ENCODE results near the gene ARL15.
A peak's percentile ranks its signal among the peaks of the same experiment; 100 is the strongest.
"Not testable (repeated sequence)": the region's sequence is repeated elsewhere in the genome, so short reads cannot be mapped to it uniquely, and the experiment has no call there.

ARL15 gene

DNA sequence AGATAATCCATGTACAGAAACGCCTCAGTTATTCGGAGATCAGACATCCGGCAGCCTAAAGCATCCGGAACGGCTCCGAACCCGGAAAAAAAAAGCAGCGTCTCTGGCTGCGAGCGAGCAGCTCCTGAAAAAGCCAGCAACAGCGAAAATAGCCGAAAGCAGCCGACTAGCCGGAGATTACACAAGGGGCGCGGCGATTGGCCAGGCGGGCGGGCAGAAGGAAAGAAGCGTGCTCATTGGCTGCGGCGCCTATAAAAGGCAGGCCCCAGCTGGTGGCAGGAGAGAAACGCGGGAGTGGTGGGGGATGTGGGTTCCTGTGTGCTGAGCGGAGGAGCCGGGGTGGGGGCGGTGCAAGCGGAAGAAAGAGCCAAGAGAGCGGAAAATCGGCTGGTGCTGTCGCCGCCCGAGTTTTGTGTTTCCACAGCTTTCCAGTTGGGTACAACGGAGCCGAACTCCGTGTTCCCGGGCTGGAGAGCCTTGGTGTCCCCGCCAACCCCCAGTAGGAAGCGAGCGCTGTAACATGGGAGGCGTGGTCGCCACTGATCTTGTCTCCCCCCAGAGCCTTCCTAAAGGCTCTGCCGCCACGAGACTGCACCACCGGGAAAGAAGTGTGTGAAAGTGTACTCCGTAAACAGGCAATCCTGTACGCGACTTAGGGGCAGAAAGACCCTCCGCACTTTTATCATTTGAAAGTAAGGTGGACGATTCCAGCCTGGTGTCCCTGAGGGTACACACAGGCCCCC, at the start of gene ARL15:
Gene ARL15, minus strand, starts transcription at position 141 of the 743 bp plus-strand sequence.
- DNase-seq = peak; percentile 97

DNA sequence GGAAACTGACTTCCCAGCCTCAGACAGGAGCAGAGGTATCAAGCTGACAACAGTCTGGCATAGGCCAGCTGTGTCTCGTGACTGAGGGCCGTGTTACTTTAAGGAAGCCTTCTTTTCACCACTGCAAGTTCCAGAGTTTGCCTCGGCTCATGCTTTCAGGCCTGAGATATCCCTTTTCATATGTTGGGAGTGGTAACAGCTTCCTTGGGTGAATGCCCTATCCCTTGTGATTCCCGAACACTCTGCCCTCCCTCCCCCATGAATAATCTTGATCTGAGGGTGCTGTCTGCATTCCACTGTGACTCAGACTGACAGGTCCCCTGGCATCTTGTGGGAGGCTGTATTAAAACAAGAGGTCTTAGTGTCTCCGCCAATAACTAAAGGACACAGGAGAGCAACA, 49.7 kb upstream of the ARL15 start:
- DNase-seq = no peak

DNA sequence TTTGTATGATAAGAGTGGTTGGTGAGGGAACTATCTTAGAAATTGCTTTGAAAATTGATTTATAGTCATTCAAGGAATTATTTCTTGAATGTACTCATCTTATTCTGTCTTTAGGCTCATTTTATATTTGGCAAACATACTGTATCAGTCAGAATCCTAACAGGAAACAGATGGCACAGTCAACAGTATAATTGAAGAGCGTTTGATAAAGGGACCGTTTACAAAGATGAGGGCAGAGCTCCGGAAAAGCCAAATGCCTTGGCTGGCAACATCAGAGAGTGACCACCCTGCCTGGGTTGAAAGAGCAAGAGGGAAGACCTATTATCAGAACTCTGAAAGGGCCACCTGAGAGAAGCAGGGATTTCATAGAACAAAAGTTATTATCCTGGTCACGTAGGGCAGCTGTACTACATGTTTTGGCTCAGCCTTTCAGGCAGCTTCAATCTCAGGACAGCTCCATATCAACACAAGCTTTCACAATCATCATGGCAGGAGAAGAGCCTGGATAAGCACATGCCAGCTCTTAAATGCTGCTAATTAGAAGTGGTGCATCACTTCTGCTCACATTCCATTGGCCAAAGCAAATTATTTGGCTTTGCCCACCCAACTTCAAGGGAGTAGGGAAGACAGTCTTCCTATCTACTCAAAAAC, 47.2 kb upstream of the ARL15 start:
- DNase-seq = no peak

DNA sequence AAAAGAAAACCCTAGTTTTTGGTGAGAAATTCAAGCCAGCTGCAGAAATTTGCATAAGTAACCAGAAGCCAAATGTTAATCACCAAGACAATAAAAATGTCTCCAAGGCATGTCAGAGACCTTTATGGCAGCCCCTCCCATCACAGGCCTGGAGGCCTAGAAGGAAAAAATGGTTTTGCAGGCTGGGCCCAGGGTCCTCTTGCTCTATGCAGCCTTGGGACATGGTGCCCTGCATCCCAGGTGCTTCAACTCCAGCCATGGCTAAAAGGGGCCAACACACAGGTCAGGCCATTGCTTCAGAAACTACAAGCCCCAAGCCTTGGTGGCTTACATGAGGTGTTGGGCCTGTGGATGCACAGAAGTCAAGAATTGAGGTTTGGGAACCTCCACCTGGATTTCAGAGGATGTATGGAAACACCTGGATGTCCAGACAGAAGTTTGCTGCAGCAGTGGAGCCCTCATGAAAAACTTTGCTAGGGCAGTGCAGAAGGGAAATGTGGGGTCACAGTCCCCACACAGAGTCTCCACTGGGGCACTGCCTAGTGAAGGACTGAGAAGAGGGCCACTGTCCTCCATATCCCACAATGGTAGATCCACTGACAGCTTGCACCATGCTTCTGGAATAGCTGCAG, 43.7 kb upstream of the ARL15 start:
- DNase-seq = not testable (repeated sequence)

DNA sequence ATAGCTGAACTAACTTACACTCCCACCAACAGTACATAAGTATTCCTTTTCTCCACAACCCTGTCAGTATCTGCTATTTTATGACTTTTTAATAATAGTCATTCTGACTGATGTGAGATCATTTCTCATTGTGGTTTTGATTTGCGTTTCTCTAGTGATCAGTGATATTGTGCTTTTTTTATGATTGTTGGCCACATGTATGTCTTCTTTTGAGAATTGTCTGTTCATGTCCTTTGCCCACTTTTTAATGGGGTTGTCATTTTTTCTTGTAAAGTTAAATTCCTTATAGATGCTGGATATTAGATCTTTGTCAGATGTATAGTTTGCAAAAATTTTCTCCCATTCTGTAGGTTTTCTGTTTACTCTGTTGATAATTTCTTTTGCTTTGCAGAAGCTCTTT, 42.2 kb upstream of the ARL15 start:
- DNase-seq = not testable (repeated sequence)

DNA sequence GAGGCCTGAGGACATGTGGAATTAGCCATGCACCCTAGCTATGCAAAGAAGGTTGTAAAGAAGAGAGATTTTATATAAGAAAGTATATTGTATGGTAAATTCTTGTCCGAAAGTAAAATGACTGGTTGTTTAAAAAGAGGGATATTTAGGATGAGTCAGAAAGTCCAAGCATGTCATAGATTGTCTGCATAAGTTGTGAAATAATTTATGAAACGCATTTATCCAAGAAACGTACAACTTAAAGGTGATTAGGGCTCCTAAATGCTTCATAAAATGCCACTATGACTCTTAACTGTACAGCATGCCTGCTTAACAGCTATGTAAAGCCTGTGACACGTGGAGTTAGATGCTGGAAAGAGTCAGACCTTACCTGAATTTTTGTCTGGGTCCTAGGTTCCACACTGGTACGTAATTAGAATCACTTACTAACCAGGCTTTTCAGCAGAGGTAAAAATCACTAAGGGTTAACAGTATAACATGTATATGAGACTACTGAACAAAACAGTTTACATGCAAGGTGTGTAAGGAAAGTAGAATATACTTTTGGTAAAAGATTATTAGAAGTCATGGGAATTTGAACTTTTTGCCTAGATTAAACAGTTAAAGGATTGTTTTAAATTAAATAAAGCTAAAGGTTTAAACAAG, 37.0 kb upstream of the ARL15 start:
- no peak for DNase-seq

DNA sequence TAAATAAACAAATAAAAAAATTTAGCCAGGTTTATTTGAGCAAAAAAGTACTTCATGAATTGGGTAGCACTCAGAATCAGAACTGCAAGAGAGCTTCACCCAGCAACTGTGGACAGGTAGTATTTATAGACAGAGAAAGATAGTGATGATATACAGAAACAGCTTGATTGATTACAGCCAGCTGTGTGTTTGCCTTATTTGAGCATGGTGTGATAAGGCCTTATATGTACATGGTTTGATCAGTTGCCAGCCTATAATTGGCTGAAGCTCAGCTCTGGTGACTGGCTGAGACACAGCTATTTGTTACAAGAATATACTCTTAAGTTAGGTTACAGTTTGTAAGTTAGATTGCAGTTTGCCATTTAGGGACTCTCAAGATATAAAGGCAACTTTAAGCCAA, 34.3 kb upstream of the ARL15 start:
- no peak for DNase-seq

DNA sequence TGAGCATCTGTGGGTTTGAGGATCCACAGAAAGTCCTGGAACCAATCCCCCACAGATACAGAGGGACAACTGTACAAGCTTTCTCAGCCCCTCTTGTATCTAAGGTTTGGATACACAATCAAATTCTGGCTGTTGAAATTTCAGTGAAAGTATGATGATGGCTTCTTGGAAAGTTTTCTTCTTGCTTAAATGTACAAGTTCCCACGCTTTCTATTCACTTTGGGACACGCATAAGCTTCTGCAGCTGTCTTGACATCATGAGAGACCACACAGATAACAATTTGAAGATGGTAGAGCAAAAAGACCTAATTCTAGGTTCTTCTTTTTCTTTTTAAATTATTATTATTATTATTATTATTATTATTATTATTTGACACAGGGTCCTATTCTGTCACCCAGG, 31.6 kb upstream of the ARL15 start:
- no peak for DNase-seq

DNA sequence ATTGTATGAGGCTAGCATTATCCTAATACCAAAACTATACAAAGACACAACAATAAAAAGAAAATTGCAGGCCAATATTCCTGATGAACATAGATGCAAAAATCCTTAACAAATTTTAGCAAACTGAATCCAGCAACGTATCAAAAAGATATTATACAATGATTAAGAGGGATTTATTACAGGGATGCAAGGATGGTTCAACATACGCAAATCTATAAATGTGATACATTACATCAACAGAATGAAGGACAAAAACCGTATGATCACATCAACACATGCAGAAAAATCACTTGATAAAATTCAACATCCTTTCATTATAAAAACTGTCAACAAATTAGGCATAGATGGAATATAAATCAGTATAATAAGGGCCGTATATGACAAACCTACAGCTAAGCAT, 27.1 kb upstream of the ARL15 start:
- no peak for DNase-seq

DNA sequence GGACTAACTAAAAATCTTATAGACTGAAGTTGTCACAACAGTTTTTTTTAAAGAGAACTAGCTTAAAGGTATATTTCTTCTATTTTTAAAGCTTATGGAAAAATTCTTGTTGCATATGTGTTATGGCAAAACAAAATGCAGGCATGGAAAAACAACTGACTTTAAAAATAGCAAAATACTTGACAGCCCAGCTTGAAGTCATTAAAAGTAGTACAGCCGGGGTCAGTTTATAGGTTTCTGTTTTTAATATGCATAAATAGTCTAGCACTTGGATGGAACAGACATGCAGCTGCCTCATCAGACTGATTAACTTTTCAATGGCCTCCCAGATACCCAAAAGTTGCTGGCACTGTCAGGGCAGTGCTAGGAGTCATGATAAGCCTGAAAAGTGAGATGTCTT, 22.3 kb upstream of the ARL15 start:
- DNase-seq = no peak

DNA sequence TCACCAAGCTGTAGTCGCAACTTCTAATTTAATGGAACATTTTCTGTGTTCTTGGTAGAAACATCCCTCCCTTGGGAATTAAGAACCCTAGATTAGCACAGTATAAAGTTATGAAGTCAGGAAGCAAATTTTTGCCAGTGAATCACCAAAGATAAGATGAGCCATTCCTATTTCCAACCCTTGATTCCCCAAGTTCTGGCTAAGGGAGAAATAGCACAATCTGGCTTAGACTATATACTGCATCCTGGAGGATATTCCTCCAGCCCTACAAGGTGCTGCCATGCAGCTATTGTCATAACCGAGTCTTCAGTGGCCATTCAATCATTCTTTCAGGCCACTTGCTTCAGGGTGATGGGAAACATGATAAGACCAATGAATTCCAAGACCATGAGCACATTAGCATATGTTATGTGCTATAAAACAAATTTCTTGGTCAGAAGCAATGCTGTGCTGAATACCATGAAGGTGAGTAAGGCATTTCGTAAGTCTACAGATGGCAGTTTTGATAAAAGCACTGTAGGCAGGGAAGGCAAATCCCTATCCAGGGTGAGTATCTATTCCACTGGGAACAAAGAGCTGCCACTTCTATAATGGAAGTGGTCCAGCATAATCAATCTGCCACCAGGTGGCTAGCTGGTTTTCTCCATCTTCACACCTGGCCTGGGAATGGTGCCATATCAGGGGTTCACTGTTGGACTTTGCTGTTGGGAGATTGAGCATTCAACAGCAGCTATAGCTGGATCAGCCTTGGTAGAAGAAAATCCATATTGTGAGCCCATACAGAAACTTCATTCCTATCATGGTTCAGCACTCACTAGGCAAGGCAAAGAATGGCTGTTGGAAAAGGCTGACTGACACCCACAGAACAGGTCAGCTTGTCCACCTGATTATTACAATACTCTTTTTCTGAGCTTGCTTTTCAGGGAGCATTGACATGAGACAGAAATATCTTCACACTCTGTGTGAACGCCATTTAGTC, 19.6 kb upstream of the ARL15 start:
- DNase-seq = no peak

DNA sequence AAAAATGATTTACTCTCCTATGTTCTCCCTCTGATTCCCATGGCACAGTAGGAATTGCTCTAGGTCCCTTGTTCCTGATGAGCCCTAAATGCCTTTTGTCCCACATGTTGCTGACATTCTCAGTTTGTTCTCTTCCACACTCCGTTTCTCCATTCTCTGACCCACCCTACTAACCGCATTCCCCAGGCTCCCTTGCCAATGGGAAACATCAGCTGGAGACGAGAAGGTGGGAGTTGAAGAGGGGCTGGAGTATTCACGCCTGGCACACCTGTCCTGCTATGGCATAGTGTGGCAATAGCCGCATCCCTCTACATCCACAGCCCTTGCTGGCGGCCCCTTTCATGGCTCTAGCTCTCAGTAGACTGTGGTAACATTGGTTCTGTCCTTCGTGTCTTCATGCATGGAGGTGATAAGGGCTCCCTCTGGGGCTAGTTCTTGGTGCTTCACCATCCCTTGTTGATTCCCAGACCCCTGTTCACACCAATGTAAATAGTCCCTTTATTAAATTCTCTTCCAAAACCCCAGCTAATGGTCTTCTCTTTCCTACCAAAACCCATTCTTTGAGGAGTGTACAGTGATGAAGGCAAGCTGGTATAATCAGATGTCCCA, 16.4 kb upstream of the ARL15 start:
- DNase-seq = no peak

DNA sequence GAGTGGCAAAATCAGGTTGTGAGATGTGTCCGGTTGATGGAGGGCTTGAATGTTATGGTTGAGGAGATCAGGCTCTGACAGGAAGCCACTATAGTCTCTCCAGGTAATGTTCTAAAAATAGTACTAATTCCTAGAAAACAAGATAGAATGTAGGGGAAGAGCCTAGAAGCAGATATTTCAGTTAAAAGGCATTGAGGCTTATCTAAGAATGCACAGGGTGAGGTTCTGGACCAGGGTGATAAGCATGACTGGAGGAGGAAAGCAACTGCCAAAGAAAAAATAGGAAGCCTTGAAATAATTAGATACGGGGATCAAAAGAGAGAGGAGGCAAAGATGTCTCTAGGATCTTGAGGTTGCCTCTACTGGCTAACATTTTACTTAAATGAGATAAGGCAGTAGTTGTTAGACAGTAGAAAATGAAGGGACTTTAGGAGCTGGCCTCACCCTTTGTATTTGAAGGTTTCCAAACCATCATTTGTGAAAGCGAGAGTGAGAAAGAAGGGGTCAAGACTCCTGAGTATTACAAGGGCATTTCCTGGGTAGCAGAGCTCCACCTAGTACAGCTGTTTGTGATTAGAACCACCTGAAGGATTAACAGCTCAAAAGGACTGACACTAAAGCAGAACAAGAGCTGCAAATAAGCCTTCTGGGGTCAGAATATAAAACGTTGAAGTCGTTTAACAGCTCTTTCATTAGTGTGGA, 15.4 kb upstream of the ARL15 start:
- DNase-seq = peak; percentile 2

DNA sequence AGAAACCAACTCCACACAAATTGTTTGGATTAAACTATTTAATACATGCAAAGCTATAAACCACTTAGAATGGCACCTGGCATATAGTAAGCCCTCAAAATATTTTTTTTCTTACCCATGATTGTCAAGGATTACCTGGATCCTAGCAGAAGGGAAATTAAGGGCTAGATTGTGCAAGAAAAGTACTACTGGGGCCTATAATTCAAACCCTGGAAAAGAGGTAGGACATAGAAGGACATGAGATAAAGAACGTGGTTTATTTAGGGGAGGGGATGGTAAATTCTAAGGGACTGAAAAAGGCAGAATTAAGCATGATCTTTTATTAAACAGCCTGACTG, 14.9 kb upstream of the ARL15 start:
- DNase-seq = no peak

DNA sequence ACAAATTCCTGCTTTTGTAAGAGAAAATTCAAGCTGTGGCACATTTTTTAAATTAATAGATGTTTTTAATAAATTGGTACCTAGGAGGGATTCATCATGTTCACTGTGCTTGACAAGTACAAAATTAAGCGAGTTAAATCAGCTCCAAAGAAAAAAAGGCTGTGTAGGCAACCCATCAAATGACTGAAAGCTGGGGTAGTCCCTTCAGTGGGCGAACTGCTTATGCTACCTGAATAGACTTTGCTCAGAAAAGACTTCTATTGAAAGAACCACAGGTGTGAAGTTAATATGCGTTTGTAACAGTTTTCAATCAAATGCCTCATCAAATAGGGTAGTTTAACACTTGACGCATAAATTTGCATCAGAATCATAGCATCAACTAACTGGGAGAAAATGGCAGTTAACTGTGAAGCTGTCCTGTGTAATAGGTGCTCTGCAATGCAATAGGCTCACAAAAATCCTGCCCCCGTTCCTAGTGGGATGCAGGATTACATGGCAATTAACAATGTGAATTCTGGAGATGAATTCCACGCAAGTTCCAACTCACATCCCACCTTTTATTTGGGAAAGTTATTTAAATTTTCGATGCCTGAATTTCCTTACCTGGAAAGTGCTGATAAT, 14.4 kb upstream of the ARL15 start:
- DNase-seq = no peak

DNA sequence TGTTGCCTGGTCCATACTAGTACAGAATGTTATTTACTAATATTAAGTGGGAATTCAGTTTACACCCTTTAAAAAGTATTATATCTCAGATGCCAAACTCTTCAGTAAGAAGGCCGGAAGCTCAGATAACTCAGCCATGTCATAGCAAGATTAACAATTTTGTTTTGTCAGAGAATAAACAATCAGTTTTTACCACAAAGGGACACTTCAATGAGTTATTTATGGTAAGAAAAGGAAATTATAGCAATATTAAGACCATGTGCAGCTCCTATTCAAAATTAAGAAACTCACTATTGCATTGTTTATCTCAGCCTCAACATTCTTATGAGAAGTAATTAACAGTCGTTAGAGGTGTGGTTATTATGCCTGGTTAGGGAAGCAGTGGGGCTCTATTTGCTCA, 13.1 kb upstream of the ARL15 start:
- DNase-seq = no peak

DNA sequence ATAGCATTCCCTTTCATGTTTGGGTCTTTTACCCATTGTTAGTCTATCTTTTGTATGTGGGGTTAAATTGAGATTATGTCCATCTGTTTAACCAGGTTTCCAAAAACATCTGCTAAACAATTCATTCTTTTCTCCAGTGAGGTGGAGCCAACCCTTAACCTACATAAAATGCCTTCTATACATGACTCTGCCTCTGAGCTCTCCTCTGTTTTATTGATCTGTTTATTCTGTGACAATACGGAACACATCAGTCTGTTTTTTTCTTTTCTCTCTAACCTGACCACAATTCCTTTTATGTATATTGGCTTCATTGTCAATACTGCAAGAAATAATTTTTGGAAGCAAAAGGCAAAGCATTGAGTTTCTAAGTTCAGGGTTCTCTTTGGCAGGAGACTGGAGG, 9.9 kb upstream of the ARL15 start:
- DNase-seq = no peak

DNA sequence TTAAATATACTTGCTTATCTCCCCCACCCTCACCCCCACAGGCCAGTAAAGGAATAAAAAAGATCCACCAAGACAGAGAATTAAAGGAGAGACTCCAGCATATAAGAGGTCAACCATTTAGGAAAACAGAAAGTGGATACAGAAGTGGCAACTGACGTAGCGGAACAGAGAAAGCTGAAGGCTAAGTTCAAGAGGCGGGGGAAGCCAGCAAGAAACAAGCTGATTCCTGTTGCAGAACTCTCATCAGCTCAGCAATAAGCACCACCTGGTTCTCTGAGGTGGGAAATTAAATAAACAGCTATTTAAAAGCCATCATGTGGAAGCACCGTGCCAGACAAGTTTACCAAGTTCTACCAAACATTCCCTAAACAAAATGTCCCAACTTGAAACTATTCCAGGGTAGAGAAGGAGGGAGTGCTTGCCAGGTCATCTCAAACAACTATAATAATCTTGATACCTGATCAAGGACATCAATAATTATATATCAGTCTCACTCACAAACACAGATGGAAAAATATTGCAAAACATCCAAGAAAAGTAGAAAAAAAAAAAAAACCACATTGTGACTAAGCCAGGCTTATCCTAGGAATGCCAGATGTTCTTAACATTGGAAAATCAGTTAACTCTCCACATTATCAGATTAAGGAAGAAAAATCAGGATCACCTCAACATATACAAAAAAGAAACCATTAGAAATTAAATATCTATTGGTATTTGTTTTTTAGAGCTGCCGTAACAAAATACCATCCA, 7.3 kb upstream of the ARL15 start:
- DNase-seq = peak; percentile 4

DNA sequence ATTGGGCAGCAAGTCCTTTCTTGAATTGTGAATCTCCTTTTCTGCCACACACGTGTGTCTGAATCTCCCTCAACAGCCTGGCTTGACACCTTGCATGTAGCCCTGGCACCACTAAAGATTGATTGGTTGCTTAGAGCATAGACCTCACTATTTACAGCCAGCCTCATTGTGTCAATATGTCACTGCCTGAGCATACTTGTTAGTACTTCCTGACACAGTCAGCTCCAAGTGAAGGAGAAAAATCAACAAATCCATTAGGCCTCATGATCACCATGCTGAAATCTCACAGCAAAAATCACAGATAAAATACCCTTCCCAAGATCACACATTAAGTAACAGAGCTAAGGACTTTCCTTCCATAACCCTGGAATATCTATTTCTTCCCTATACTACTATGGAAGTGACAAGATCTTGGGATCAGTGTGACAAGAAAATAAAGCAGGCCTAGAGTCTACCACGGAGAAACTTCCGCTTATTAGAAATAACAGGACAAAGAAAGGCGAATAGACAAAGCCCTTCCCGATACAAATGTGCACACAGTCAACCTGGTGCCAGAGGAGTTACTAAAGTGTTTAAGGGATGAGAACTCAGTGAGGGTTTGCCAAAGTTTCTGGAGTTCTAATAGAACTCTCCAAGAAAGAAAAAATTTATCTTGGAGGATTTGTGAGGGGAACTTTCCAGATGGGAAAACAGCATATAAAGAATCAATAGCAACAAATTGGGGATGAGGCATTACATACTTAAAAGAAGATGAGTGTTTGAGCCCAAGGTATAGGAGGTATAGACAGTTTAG, 5.6 kb upstream of the ARL15 start:
- no peak for DNase-seq

All from NCI-H82 (cell line).